Brain microvascular endothelial cell (primary cell): ENCODE data around the gene GOLGA6C.
"Not testable (repeated sequence)": the region's sequence is repeated elsewhere in the genome, so short reads cannot be mapped to it uniquely, and the experiment has no call there.

Source experiments
- DNase-seq: peaks from one replicate; pipeline ENCODE4 v3.0.0-alpha.2; 2020
- H3K27ac ChIP-seq: fragments of 250-450 bp; sonication (Bioruptor Pico); 2 replicates; pipeline ENCODE4 v1.5.1; 2020; ENCODE audit warnings: mild to moderate bottlenecking, moderate library complexity
- H3K27me3 ChIP-seq: fragments of 250-450 bp; sonication (Bioruptor Pico); replicated peaks from 2 replicates; pipeline ENCODE4 v1.5.1; 2020; ENCODE audit warnings: mild to moderate bottlenecking
- H3K36me3 ChIP-seq: fragments of 250-450 bp; sonication (Bioruptor Pico); replicated peaks from 2 replicates; pipeline ENCODE4 v1.5.1; 2020; ENCODE audit warnings: mild to moderate bottlenecking
- H3K4me3 ChIP-seq: 2 replicates; pipeline ENCODE4 v1.5.1; 2011; ENCODE audit warnings: low read depth, mild to moderate bottlenecking, control low read depth, low read length, moderate library complexity
- in situ Hi-C: cut with HindIII; loops from 2 replicates; pipeline ENCODE4 v1.10.0; 2017; ENCODE audit warnings: low sequenced_read_pairs, low pct_ligation_motif_present
- TF ChIP-seq, protein P1 (sequence below): IDR thresholded peaks from 2 replicates; pipeline ENCODE4 v1.5.1; 2011; ENCODE audit warnings: low read depth, mild to moderate bottlenecking, moderate library complexity, low read length, control low read depth, inconsistent platforms; ENCODE audit errors: missing control alignments

Gene GOLGA6C, protein sequence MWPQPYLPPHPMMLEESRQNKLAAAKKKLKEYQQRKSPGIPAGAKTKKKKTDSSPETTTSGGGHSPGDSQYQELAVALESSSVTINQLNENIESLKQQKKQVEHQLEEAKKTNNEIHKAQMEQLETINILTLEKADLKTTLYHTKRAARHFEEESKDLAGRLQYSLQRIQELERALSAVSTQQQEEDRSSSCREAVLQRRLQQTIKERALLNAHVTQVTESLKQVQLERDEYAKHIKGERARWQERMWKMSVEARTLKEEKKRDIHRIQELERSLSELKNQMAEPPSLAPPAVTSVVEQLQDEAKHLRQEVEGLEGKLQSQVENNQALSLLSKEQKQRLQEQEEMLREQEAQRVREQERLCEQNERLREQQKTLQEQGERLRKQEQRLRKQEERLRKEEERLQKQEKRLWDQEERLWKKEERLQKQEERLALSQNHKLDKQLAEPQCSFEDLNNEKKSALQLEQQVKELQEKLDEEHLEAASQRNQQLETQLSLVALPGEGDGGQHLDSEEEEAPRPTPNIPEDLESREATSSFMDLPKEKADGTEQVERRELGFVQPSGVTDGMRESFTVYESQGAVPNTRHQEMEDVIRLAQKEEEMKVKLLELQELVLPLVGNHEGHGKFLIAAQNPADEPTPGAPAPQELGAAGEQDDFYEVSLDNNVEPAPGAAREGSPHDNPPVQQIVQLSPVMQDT

DNA sequence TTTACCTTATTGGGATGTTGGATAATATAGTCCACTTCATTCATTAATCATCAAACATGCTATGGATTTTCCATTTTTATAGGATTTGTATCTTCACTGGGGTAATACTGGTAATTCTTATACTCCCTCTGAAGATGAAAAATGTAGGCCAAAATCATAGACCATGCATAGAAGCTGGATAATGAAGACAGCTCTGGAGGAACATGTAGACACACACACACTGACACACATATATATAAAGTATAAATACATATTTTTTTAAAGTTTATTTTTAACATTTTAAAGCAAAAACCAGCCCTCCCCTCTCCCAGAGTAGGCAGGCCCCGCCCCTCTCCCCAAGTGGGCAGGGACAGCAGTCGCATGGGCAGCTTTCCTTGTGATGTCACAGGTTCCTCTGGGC lies at the start of gene GOLGA6C:
Gene GOLGA6C, plus strand, starts transcription at position 301 of the 400 bp plus-strand sequence. CDS start 265 bp downstream, outside the sequence.
- H3K27me3 ChIP-seq, H3K4me3 ChIP-seq, H3K36me3 ChIP-seq, DNase-seq, H3K27ac ChIP-seq, in situ Hi-C loops: not testable (repeated sequence)

DNA sequence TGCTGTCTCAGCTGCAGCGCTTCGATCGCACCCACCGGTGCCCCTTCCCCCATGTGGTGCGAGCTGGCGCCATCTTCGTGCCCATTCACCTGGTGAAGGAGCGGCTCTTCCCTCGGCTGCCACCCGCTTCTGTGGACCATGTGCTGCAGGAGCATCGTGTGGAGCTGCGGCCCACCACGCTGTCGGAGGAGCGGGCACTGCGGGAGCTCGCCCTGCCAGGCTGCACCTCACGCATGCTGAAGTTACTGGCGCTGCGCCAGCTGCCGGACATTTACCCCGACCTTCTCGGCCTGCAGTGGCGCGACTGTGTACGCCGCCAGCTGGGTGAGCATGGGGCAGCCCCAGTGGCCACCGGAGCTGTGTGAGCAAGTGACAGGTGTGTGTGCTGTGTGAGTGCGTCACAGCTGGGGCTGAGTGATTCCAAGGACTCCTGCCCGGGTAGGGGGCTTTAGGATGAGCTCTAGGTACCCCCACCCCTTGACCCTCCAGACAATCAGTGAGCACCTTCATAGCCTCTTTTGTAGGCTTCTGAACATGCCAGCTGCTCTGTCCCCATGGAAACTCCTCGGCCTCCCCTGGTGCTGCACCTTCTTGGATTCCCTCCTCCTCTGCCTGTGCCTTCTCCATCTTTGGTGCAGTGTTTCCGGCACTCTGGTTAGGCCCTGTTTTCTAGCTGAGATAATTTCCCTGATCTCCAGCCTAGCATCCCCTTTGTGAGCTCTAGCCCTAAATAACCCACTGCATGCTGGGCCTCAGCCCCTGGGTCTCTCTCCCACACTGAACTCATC lies 49.4 kb upstream of the GOLGA6C start:
- in situ Hi-C loops = no loop called here
- Histone ChIP-seq H3K4me3 (no peak overlapping the region), H3K36me3 (peaks cover 57% of the 10 kb centered on the region)

DNA sequence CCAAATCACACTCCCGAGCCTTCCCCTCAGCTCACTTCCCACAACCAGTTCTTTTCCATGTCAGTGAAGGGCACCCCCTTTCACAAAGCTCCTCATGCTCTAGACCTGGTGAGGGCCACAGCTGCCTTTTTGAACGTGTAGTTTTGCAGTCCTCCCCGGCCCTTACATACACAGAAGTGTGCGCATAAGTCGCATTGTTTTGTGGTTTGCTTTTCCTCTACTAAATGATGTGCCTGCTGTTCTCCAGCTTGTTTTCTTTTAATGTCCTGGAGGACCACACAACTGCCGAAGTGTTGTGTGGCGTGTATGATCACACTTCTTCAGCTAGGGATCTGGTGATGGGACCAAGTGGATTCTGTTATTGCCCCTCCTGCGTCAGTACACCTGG lies 48.9 kb upstream of the GOLGA6C start:
- no peak for DNase-seq
- TF ChIP-seq, protein P1, sequence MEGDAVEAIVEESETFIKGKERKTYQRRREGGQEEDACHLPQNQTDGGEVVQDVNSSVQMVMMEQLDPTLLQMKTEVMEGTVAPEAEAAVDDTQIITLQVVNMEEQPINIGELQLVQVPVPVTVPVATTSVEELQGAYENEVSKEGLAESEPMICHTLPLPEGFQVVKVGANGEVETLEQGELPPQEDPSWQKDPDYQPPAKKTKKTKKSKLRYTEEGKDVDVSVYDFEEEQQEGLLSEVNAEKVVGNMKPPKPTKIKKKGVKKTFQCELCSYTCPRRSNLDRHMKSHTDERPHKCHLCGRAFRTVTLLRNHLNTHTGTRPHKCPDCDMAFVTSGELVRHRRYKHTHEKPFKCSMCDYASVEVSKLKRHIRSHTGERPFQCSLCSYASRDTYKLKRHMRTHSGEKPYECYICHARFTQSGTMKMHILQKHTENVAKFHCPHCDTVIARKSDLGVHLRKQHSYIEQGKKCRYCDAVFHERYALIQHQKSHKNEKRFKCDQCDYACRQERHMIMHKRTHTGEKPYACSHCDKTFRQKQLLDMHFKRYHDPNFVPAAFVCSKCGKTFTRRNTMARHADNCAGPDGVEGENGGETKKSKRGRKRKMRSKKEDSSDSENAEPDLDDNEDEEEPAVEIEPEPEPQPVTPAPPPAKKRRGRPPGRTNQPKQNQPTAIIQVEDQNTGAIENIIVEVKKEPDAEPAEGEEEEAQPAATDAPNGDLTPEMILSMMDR = no peak
- H3K27me3 ChIP-seq = no peaks in the 10 kb centered on the region
- no peak overlapping the region for H3K27ac ChIP-seq
- in situ Hi-C loops = no loop called here
- H3K36me3 ChIP-seq = peaks cover 57% of the 10 kb centered on the region
- no peak overlapping the region for H3K4me3 ChIP-seq

More for the DNA sequence above, 49.4 kb upstream of the GOLGA6C start:
- H3K27ac ChIP-seq = no peak overlapping the region
- TF ChIP-seq, protein P1 = no peak
- H3K27me3 ChIP-seq = no peaks in the 10 kb centered on the region
- no peak for DNase-seq

DNA sequence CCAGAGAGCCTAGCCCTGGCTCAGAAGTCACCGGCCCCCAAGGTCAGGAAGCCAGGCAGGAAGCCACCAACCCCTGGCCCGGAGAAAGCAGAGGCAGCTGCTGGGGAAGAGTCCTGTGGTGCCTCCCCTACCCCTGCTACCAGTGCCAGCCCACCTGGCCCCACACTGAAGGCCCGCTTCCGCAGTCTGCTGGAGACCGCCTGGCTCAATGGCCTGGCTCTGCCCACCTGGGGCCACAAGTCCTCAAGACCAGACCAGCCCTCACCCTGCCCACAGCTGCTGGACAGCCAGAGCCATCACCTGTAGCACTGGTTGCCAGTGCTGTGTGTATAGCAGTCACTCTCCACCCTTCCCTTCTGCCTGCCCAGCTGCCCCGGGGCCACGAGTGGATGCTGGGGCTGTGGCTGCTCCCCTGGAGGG lies 47.3 kb upstream of the GOLGA6C start:
- H3K27me3 ChIP-seq = no peaks in the 10 kb centered on the region
- TF ChIP-seq, protein P1 = no peak
- no peak overlapping the region for H3K27ac ChIP-seq
- in situ Hi-C loops = no loop called here
- H3K4me3 ChIP-seq = no peak overlapping the region
- peaks cover 57% of the 10 kb centered on the region for H3K36me3 ChIP-seq
- DNase-seq = no peak

DNA sequence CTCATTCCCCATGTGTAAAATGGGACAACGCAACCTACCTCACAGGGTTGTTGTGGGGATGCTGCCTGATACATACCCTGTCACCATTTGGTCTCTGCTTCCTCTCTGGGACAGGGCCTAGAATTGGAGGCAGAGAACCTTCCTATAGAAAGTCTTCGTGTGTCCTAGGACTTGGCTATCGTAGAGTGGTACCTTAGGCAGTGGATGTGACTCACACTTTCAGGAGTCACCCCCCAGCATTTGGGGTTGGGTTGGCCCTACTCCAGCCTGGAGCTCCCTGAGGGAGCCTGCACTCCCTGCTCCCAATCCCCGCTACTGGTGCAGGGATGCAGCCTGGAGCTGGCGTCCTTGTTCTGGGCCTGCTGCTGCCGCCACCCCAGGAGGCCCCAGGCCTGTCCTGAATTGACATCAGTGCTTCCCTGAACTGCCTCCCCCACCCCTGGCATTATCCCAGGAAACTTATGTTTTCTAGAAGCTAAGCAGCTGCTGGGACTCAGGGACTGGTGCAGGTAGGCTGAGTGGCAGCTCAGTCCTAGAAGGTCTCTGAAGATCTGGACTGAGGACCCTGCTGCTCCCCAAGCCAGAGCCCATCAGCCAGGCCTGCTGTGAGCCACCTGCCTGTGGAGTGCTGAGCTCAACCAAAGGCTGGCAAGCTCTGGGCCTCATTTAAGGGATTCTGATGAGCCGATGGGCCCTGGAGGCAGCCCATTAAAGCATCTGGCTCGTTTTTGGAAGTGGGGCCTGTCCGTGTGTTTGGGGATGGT lies 46.5 kb upstream of the GOLGA6C start:
- peaks cover 51% of the 10 kb centered on the region for H3K36me3 ChIP-seq

More for the DNA sequence above, 46.5 kb upstream of the GOLGA6C start:
- DNase-seq = no peak
- in situ Hi-C loops = no loop called here
- Histone ChIP-seq H3K27me3 (no peaks in the 10 kb centered on the region), H3K27ac (no peak overlapping the region), H3K4me3 (no peak overlapping the region)
- TF ChIP-seq, protein P1 = no peak
